ENCODE results near the gene USP21.

The USP21 gene

GRCh38 chr1:161193561-161194235, 34.4 kb downstream of the USP21 start:
- DNase-seq (ENCODE audit: low read depth) = no peak

- no peak for DNase-seq (ENCODE audit: low read depth)
These were observed 35.9 kb downstream of the USP21 start for GRCh38 chr1:161195171-161195570.

GRCh38 chr1:161196111-161196510, 36.8 kb downstream of the USP21 start:
- no peak for DNase-seq (ENCODE audit: low read depth)

GRCh38 chr1:161196521-161197451, 37.5 kb downstream of the USP21 start:
- no peak for DNase-seq (ENCODE audit: low read depth)

GRCh38 chr1:161197560-161198193, 38.4 kb downstream of the USP21 start:
- no peak for DNase-seq (ENCODE audit: low read depth)

GRCh38 chr1:161198194-161198896, 39.0 kb downstream of the USP21 start:
- no peak for DNase-seq (ENCODE audit: low read depth)

- no peak for DNase-seq (ENCODE audit: low read depth)
These were observed 39.7 kb downstream of the USP21 start, which contains the start of gene ADAMTS4 for GRCh38 chr1:161198897-161199431. TSS of gene ADAMTS4 (minus strand) at chr1:161199054. CDS start at chr1:161198627, 427 bp downstream.

- no peak for DNase-seq (ENCODE audit: low read depth)
These were observed 40.3 kb downstream of the USP21 start for GRCh38 chr1:161199506-161200139.

GRCh38 chr1:161200421-161200991, 41.2 kb downstream of the USP21 start:
- DNase-seq (ENCODE audit: low read depth) = no peak

- DNase-seq (ENCODE audit: low read depth) = no peak
These were observed 41.9 kb downstream of the USP21 start for GRCh38 chr1:161200992-161201835.

GRCh38 chr1:161201836-161202712, 42.8 kb downstream of the USP21 start, which contains the start of gene NDUFS2:
TSS of gene NDUFS2 (plus strand) at chr1:161202367. CDS start at chr1:161202386, 19 bp downstream.
- DNase-seq (ENCODE audit: low read depth) = peak; percentile 92

- no peak for DNase-seq (ENCODE audit: low read depth)
These were observed 47.3 kb downstream of the USP21 start for GRCh38 chr1:161206411-161207140.

- DNase-seq (ENCODE audit: low read depth) = no peak
These were observed 47.9 kb downstream of the USP21 start for GRCh38 chr1:161207173-161207572.

GRCh38 chr1:161209790-161210409, 50.6 kb downstream of the USP21 start:
- peak; percentile 59 for DNase-seq (ENCODE audit: low read depth)

GRCh38 chr1:161214369-161214768, 55.1 kb downstream of the USP21 start:
- DNase-seq (ENCODE audit: low read depth) = no peak

GRCh38 chr1:161215076-161215475, 55.8 kb downstream of the USP21 start, which contains the start of gene FCER1G:
TSS of gene FCER1G (plus strand) at chr1:161215295. CDS start at chr1:161215322, 27 bp downstream.
- DNase-seq (ENCODE audit: low read depth) = no peak

Data from activated T-helper 9 cell treated with anti-CD3 and anti-CD28 coated beads, Interleukin-2, amount 50 U/mL, for 16 hours (primary cell).